Measurements from ENCODE around the gene BTBD9. TPM values are rescaled to one million over a fixed set of nuclear protein-coding genes. Genes with fewer than 3 reads are reported as not detected.

The BTBD9 gene
- total RNA-seq: 24.1 TPM

GRCh38 chr6:38639498-38640215 is at the start of gene BTBD9:
Gene BTBD9 (minus strand): TSS chr6:38639929.
- TF ChIP-seq POLR2A (IDR thresholded peaks at IDR 0.05) (peak in 1 of 2 donors; percentile 8), POLR2AphosphoS5 (IDR thresholded peaks at IDR 0.05; ENCODE audit: insufficient read depth in 1 of 2, low read depth in 1 of 2) (peak in 1 of 2 donors; percentile 67), CTCF (IDR thresholded peaks at IDR 0.05) (no peak)
- Histone ChIP-seq H3K4me1 (peaks cover 23% of the 10 kb centered on the region), H3K4me3 (peak within 1 kb of the TSS; percentile 71 to 83), H3K27ac (peak within 1 kb of the TSS; percentile 84), H3K36me3 (no peaks in the 10 kb centered on the region), H3K27me3 (no peaks in the 10 kb centered on the region), H3K9me3 (no peaks in the 10 kb centered on the region)
- DNase-seq (ENCODE audit: extremely low spot score in 2 of 2): peak in 1 of 2 donors; percentile 89
- intact Hi-C loops (cut with DNase I): no loop called here

- TF ChIP-seq CTCF (IDR thresholded peaks at IDR 0.05) (no peak), POLR2A (IDR thresholded peaks at IDR 0.05) (no peak), POLR2AphosphoS5 (IDR thresholded peaks at IDR 0.05; ENCODE audit: insufficient read depth in 1 of 2, low read depth in 1 of 2) (no peak)
- no peaks in the 10 kb centered on the region for H3K27me3 ChIP-seq
- H3K4me3 ChIP-seq: no peak overlapping the region
- intact Hi-C loops (cut with DNase I): no loop called here
- H3K36me3 ChIP-seq: peaks cover 0 to 7% of the 10 kb centered on the region in 2 donors
- H3K27ac ChIP-seq: no peak overlapping the region
- H3K4me1 ChIP-seq: peaks cover 17% of the 10 kb centered on the region
- no peaks in the 10 kb centered on the region for H3K9me3 ChIP-seq
- DNase-seq (ENCODE audit: extremely low spot score in 2 of 2): no peak
Measured at GRCh38 chr6:38688579-38689087, 48.9 kb upstream of the BTBD9 start.

GRCh38 chr6:38687549-38687948 is 47.8 kb upstream of the BTBD9 start:
- H3K27ac ChIP-seq: no peak overlapping the region
- peaks cover 0 to 18% of the 10 kb centered on the region in 2 donors for H3K36me3 ChIP-seq
- DNase-seq (ENCODE audit: extremely low spot score in 2 of 2): no peak
- intact Hi-C loops (cut with DNase I): no loop called here
- H3K4me3 ChIP-seq: no peak overlapping the region
- TF ChIP-seq POLR2A (IDR thresholded peaks at IDR 0.05): no peak
- no peaks in the 10 kb centered on the region for H3K27me3 ChIP-seq
- H3K9me3 ChIP-seq: no peaks in the 10 kb centered on the region
- H3K4me1 ChIP-seq: peaks cover 17% of the 10 kb centered on the region

- H3K9me3 ChIP-seq: no peaks in the 10 kb centered on the region
- H3K36me3 ChIP-seq: peaks cover 0 to 19% of the 10 kb centered on the region in 2 donors
- H3K27me3 ChIP-seq: no peaks in the 10 kb centered on the region
- TF ChIP-seq POLR2A (IDR thresholded peaks at IDR 0.05) (no peak), POLR2AphosphoS5 (IDR thresholded peaks at IDR 0.05; ENCODE audit: insufficient read depth in 1 of 2, low read depth in 1 of 2) (no peak), CTCF (IDR thresholded peaks at IDR 0.05) (no peak)
- H3K27ac ChIP-seq: no peak overlapping the region
- intact Hi-C loops (cut with DNase I): no loop called here
- peaks cover 17% of the 10 kb centered on the region for H3K4me1 ChIP-seq
- DNase-seq (ENCODE audit: extremely low spot score in 2 of 2): no peak
- no peak overlapping the region for H3K4me3 ChIP-seq
Measured at GRCh38 chr6:38687043-38687353, 47.3 kb upstream of the BTBD9 start.

- Histone ChIP-seq H3K9me3 (no peaks in the 10 kb centered on the region), H3K27ac (no peak overlapping the region), H3K4me1 (peaks cover 17% of the 10 kb centered on the region), H3K36me3 (peaks cover 0 to 24% of the 10 kb centered on the region in 2 donors), H3K4me3 (no peak overlapping the region), H3K27me3 (no peaks in the 10 kb centered on the region)
- TF ChIP-seq CTCF (IDR thresholded peaks at IDR 0.05) (no peak), POLR2A (IDR thresholded peaks at IDR 0.05) (no peak), POLR2AphosphoS5 (IDR thresholded peaks at IDR 0.05; ENCODE audit: insufficient read depth in 1 of 2, low read depth in 1 of 2) (no peak)
- no peak for DNase-seq (ENCODE audit: extremely low spot score in 2 of 2)
- intact Hi-C loops (cut with DNase I): no loop called here
Measured at GRCh38 chr6:38686270-38687042, 46.7 kb upstream of the BTBD9 start.

Data from vagina (tissue), 2 donors.